Natural killer cell (primary cell): ENCODE results near the gene MAPKAP1. TPM values are rescaled to one million over a fixed set of nuclear protein-coding genes. Genes with fewer than 3 reads are reported as not detected.

ENCODE experiments used
- ATAC-seq, 3 donors: fragments of 150-1000 bp in 2 of 3; fragments of 200-7000 bp in 1 of 3; cut with Tn5 transposase; 1 replicate in 1 of 3; 2 replicates in 2 of 3; pipeline ENCODE4 v1.10.0; 2021; ENCODE audit warnings: mild to moderate bottlenecking in 2 of 3, moderate library complexity in 2 of 3
- DNase-seq, 2 donors: peaks; one replicate each; pipeline versions ENCODE4 v3.0.0 to v3.0.0-alpha.2; 2013 to 2021; ENCODE audit warnings: mixed read lengths in 1 of 2
- H3K27ac ChIP-seq: one replicate; pipeline ENCODE4 v1.5.1; 2013; ENCODE audit warnings: mild to moderate bottlenecking, low read length
- H3K27me3 ChIP-seq: one replicate; pipeline ENCODE4 v1.6.1; 2013; ENCODE audit warnings: low read length; ENCODE audit not compliant: control insufficient read depth, insufficient read depth
- H3K36me3 ChIP-seq: one replicate; pipeline ENCODE4 v1.6.1; 2013; ENCODE audit warnings: low read length; ENCODE audit not compliant: control insufficient read depth, insufficient read depth
- H3K4me1 ChIP-seq: one replicate; pipeline ENCODE4 v1.6.1; 2013; ENCODE audit warnings: low read length; ENCODE audit not compliant: control insufficient read depth, insufficient read depth
- H3K4me3 ChIP-seq: one replicate; pipeline ENCODE4 v1.5.1; 2013; ENCODE audit warnings: low read length
- H3K9me3 ChIP-seq: one replicate; pipeline ENCODE4 v1.6.1; 2013; ENCODE audit warnings: low read length; ENCODE audit not compliant: control insufficient read depth, insufficient read depth
- H3K27ac Mint-ChIP-seq, 2 donors: one replicate each; pipeline ENCODE4 v1.8.0; 2022; ENCODE audit warnings: mild to moderate bottlenecking in 2 of 2, mixed read lengths in 2 of 2, moderate library complexity in 1 of 2
- H3K27me3 Mint-ChIP-seq, 2 donors: one replicate each; pipeline ENCODE4 v1.8.0; 2022; ENCODE audit warnings: low read depth in 2 of 2, mixed read lengths in 2 of 2
- H3K36me3 Mint-ChIP-seq: one replicate; pipeline ENCODE4 v1.8.0; 2022; ENCODE audit warnings: mixed read lengths
- H3K4me1 Mint-ChIP-seq, 2 donors: one replicate each; pipeline ENCODE4 v1.8.0; 2022; ENCODE audit warnings: mixed read lengths in 2 of 2
- H3K4me3 Mint-ChIP-seq: one replicate; pipeline ENCODE4 v1.8.0; 2022; ENCODE audit warnings: mild to moderate bottlenecking, moderate library complexity, mixed read lengths
- H3K9me3 Mint-ChIP-seq, 2 donors: one replicate each; pipeline ENCODE4 v1.8.0; 2022; ENCODE audit warnings: mixed read lengths in 2 of 2
- WGBS: methylation state at CpG from one replicate; pipeline ENCODE4 v1.1.7; 2013; ENCODE audit warnings: missing lambda C conversion rate; ENCODE audit not compliant: insufficient coverage; 5-methylcytosine and 5-hydroxymethylcytosine counted together
- intact Hi-C: fragments of 100-400 bp; cut with micrococcal nuclease; formaldehyde crosslinking; loops from one replicate; pipeline ENCODE4 v1.14.2; 2022
- total RNA-seq, 4 donors: library from RNA; stranded (reverse); fragments of 120-200 nt in 1 of 4; gene quantifications; one replicate each; pipeline versions ENCODE4 v1.2.3 to v1.2.4, GENCODE V29; 2013 to 2022
- TF ChIP-seq, protein P1 (sequence below): fragments of 200-600 bp; IDR thresholded peaks from one replicate; pipeline ENCODE4 v1.8.0; 2022; ENCODE audit warnings: antibody characterized with exemption

The MAPKAP1 gene
- total RNA-seq, 3 donors from 2014 or later (not counting 1 experiment from before 2014, with no cell fraction given), result 51.1 to 73.0 (median 58.8) TPM

DNA sequence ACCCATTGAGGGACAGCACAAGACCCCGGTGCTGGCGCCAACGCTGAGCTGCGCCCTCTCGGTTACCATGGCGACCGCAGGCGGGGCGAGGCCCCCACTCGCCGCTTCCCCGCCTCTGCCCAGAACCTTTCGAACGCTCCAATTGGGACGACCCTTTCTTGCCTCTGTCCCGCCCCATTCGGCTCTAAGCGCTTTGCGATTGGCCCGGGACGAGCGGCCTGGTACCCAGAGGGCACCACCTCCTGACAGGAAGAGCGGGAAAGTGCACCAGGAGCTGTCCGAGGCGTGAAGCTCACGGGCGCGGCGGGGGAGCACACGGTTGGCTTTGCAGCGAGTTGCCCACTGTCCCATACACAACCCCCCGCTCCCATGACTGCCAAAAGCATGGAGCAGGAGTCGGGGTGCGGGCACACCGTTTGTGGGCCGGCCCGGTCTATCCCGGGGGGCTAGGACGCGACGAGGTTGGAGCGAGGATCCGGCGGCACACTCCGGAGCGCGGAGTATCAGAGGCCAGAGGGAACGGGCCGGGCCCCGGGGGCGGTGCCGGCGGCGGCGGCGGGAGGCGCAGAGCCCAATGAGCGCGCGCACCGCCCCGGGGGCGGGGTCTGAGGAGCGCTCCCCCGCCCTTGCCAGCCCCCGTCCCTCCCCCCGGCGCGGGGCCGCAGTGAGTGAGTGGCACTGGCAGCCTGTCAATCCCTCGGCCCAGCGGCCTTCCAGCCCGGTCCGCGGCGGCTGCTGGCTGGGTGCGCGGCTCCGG, 39.2 kb upstream of the MAPKAP1 start:
- ATAC-seq (peak; percentile 84 to 95 (median 87)), DNase-seq (peak; percentile 92 to 95)
- Mint-ChIP-seq H3K27me3 (no peaks in the 10 kb centered on the region), H3K27ac (peak overlapping the region; percentile 88 to 91), H3K4me3 (peak overlapping the region; percentile 94), H3K36me3 (no peaks in the 10 kb centered on the region), H3K4me1 (peaks cover 32 to 36% of the 10 kb centered on the region in 2 donors), H3K9me3 (no peaks in the 10 kb centered on the region)
- Histone ChIP-seq H3K36me3 (peaks cover 3% of the 10 kb centered on the region), H3K9me3 (no peaks in the 10 kb centered on the region), H3K4me3 (peak overlapping the region; percentile 82), H3K27me3 (no peaks in the 10 kb centered on the region), H3K4me1 (peaks cover 13% of the 10 kb centered on the region), H3K27ac (peak overlapping the region; percentile 63)
- TF ChIP-seq, protein P1, sequence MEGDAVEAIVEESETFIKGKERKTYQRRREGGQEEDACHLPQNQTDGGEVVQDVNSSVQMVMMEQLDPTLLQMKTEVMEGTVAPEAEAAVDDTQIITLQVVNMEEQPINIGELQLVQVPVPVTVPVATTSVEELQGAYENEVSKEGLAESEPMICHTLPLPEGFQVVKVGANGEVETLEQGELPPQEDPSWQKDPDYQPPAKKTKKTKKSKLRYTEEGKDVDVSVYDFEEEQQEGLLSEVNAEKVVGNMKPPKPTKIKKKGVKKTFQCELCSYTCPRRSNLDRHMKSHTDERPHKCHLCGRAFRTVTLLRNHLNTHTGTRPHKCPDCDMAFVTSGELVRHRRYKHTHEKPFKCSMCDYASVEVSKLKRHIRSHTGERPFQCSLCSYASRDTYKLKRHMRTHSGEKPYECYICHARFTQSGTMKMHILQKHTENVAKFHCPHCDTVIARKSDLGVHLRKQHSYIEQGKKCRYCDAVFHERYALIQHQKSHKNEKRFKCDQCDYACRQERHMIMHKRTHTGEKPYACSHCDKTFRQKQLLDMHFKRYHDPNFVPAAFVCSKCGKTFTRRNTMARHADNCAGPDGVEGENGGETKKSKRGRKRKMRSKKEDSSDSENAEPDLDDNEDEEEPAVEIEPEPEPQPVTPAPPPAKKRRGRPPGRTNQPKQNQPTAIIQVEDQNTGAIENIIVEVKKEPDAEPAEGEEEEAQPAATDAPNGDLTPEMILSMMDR, result no peak
- under 1% methylated on average over 79 of the region's 79 CpGs for WGBS
- intact Hi-C loops, result loop anchor here (5.0 kb wide), 1 partner anchor 39 kb away; the partner anchor contains the start of gene MAPKAP1

- intact Hi-C loops, result loop anchor here (5.0 kb wide), 1 partner anchor 38 kb away; the partner anchor contains the start of gene MAPKAP1
- H3K27me3 ChIP-seq, result no peaks in the 10 kb centered on the region
These were observed 38.6 kb upstream of the MAPKAP1 start for GRCh38 chr9:125745682-125746016.

GRCh38 chr9:125745018-125745417, 38.0 kb upstream of the MAPKAP1 start:
- Histone ChIP-seq H3K36me3 (no peaks in the 10 kb centered on the region), H3K9me3 (no peaks in the 10 kb centered on the region), H3K27ac (no peak overlapping the region), H3K4me3 (no peak overlapping the region), H3K4me1 (peaks cover 13% of the 10 kb centered on the region), H3K27me3 (no peaks in the 10 kb centered on the region)
- Mint-ChIP-seq H3K36me3 (no peaks in the 10 kb centered on the region), H3K9me3 (no peaks in the 10 kb centered on the region), H3K4me3 (peak overlapping the region; percentile 94), H3K27ac (peak overlapping the region; percentile 88 to 91), H3K4me1 (peaks cover 26 to 27% of the 10 kb centered on the region in 2 donors), H3K27me3 (no peaks in the 10 kb centered on the region)
- WGBS, result 88% methylated on average over 1 of the region's 1 CpG
- TF ChIP-seq, protein P1, result no peak
- intact Hi-C loops, result loop anchor here (5.0 kb wide), 1 partner anchor 38 kb away; the partner anchor contains the start of gene MAPKAP1
- no peak for ATAC-seq
- DNase-seq, result no peak

More at GRCh38 chr9:125745682-125746016, 38.6 kb upstream of the MAPKAP1 start:
- TF ChIP-seq, protein P1, result no peak
- Mint-ChIP-seq H3K9me3 (no peaks in the 10 kb centered on the region), H3K27me3 (no peaks in the 10 kb centered on the region), H3K27ac (peak overlapping the region; percentile 88 to 91), H3K36me3 (no peaks in the 10 kb centered on the region), H3K4me1 (peaks cover 29 to 33% of the 10 kb centered on the region in 2 donors), H3K4me3 (peak overlapping the region; percentile 94)
- Histone ChIP-seq H3K36me3 (peaks cover under 1% of the 10 kb centered on the region), H3K9me3 (no peaks in the 10 kb centered on the region), H3K4me1 (peaks cover 13% of the 10 kb centered on the region), H3K4me3 (peak overlapping the region; percentile 82), H3K27ac (peak overlapping the region; percentile 31)
- 32% methylated on average over 6 of the region's 6 CpGs for WGBS
- no peak for DNase-seq
- no peak for ATAC-seq
